Activated naive CD8-positive, alpha-beta T cell treated with anti-CD3 and anti-CD28 coated beads, Interleukin-2, amount 50 U/mL, for 16 hours (primary cell): ENCODE measurements around the gene NKPD1.

Source experiments
- DNase-seq: peaks from one replicate; pipeline ENCODE4 v3.0.0-alpha.2; 2020; ENCODE audit warnings: low read depth, low spot score

The NKPD1 gene

DNA sequence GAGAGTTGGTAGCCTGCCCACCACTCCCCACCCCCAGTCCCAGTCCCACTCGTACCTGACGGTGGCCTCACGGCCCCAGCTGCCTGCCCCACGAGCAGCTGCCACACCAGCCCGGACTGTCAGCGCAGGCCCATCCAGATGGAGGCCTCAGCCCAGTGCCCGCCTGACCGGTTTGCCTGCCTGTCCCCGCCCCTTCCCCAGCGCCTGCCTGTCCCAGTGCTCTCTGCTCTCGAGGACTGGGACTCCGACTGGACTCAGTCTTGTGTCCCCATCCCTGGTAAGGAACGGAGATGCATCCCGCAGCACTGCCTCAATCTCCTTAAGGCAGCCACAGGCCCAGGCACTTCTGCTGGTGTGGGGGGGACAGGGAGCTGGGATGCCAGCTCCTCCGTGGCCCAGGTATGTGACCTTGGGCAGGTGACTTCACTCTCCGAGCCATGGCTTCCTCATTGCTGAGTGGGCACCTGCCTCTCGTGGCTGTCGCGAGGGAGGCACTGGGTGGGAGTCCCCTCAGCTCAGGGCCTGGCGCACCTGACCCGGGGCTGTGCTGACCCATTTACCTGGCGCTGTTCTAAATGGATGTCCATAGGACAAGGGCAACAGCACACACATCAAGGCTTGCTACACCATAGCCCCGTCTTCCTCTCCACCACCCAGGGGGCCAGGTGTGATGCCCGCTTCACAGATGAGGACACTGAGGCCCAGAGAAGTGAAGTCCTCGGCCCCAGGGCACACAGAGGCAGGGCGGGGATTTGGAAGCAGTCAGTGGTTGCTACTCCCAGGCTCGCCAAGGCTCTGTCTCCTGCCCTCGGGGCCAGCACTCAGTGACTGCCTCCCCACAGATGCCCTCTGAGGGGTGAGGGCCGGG is at the start of gene NKPD1:
Gene NKPD1 (minus strand): TSS at position 113 of the 868 bp plus-strand sequence. CDS start 832 bp downstream, outside the sequence.
- DNase-seq = no peak

DNA sequence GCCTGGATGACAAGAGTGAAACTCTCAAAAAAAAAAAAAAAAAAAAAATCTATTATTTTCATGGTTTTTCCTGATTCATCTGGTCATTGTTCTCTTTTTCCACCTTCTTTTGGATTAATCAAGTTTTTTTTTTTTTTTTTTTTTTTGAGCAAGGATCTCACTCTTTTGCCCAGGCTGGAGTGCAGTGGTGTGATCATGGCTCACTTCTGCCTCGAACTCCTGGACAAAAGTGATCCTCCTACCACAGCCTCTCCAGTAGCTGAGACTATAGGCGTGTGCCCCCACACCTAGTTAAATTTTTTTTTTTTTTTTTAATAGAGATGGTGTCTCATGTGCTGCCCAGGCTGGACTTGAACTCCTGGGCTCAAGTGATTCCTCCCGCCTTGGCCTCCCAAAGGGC is 45.5 kb upstream of the NKPD1 start:
- DNase-seq = no peak

GRCh38 chr19:45205810-45206209 is 45.0 kb upstream of the NKPD1 start:
- no peak for DNase-seq

- DNase-seq = no peak
Observed at GRCh38 chr19:45202637-45203036, 41.9 kb upstream of the NKPD1 start.

DNA sequence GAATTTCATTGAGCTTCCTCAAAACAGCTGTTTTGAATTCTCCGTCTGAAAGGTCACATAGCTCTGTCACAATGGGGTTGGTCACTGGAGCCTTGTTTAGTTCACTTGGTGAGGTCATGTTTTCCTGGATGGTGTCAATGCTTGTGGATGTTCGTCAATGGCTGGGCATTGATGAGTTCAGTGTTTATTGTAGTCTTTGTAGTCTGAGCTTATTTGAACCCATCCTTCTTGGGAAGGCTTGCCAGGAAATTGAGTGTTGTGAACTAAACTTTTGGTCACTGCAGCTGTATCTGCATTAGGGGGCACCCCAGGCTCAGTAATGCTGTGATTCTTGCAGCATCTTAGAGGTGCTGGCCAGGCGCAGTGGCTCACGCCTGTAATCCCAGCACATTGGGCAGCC is 39.8 kb upstream of the NKPD1 start:
- no peak for DNase-seq

- no peak for DNase-seq
Observed at GRCh38 chr19:45195764-45196163, 35.0 kb upstream of the NKPD1 start.

DNA sequence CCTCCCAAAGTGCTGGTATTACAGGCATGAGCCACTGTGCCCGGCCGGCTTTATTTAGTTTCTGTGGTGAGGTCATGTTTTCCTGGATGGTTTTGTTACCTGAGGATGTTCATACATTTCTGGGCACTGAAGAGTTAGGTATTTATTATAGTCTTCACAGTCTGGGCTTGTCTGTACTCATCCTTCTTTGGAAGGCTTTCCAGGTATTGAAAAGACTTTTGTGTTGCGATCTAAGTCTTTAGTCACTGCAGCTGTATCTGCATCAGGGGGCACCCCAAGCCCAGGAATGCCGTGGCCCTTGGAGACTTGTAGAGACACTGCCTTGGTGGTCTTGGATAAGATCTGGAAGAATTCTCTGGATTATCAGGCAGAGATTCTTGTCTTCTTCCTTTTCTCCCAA is 30.6 kb upstream of the NKPD1 start:
- no peak for DNase-seq

DNA sequence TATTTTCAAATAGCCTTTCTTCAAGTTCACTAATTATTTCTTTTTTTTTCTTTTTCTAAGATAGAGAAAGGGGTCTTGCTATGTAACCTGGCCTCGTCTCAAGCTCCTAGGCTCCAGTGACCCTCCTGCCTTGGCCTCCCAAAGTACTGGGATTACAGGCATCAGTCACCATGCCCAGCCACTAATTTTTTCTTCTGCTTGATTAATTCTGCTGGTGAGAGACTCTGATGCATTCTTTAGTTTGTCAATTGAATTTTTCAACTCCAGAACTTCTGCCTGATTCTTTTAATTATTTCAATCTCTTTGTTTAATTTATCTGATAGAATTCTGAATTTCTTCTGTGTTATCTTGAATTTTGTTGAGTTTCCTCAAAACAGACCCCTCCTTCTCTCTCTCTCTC is 29.2 kb upstream of the NKPD1 start:
- no peak for DNase-seq

- DNase-seq = no peak
Observed at GRCh38 chr19:45187421-45188100, 26.8 kb upstream of the NKPD1 start.

DNA sequence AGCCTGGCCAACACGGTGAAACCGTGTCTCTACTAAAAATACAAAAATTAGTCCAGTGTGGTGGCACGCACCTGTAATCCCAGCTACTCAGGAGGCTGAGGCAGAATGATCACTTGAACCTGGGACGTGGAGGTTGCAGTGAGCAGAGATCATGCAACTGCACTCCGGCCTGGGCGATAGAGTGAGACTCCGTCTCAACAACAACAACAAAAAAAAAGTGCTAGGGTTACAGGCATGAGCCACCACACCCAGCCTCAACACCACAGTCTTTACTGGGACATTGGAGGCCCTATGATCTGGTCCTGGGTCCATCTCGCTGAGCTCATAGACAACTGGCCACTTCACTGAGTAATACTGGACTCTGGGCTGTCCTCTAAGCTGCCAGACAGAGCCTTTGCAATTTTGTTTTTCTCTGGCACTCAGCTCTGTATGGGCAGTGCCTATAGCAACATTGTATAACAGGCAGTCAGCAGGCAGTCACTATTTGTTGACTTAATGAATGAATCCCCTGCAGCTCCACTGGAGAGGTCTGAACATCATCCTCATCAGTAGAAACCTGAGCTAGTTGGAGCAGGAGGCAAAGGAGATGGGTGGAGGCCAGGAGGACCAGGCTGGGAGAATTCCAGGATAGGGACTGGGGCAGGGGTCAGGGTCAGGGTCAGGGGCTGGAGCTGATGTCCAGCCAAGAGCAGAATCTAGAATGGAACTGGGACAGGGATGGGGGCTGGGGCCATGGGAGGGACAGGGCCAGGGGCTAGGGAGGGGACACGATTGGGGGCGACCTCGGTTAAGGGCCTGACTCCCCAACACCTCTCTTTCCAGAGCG is 25.9 kb upstream of the NKPD1 start:
- no peak for DNase-seq

DNA sequence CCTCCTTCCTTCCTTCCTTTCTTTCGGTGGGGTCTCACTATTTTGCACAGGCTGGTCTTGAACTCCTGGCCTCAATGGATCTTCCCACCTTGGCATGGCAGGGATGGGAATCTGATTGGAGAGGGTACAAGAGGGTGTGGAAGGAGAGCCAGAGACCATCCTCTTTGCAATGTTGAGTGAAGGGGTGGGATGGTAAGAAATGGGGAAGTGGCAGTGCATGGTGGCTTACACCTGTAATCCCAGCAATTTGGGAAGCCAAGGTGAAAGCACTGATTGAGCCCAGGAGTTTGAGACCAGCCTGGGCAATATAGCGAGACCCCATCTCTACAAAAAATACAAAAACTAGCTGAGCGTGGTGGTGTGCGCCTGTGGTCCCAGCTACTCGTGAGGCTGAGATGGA is 23.3 kb upstream of the NKPD1 start:
- DNase-seq = no peak

DNA sequence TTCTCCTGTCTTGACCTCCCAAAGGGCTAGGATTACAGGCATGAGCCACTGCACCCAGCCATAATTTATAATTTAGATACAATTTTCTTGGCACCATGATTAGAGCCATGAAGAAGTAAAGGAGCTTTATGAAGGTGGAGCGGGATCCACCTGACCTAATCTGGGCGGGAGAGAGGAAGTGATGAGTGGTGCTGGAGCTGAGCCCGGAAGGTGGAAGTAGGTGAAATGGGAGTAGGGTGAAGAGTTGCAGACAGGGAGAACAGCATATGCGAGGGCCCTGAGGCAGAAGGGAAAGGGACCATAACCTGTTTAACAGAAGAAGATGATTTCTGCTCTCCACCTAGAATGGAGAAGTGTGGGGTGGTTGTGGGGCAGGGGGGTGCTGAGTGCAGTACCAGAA is 22.0 kb upstream of the NKPD1 start:
- DNase-seq = no peak

- DNase-seq = no peak
Observed at GRCh38 chr19:45180936-45181335, 20.2 kb upstream of the NKPD1 start.

DNA sequence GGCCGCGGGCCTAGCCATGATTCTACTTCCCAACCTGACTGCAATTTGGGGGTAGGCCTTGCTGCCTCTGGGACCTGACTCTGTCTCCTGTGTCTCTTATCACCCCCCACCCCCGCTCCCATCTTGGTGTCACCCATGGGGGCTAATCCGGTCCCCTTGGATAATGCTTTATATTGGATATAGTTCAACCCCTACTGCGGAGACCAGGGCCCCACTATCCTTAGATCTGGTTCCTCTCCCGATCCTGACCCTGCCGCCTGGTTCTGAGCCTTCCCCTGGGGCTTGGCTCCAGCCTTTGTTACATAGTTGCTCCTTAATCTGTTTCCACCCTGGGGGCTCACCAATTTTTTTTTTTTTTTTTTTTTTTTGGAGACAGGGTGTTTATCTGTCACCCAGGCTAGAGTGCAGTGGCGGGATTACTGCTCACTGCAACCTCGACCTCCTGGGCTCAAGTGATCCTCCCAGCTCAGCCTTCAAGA is 19.1 kb upstream of the NKPD1 start:
- no peak for DNase-seq

DNA sequence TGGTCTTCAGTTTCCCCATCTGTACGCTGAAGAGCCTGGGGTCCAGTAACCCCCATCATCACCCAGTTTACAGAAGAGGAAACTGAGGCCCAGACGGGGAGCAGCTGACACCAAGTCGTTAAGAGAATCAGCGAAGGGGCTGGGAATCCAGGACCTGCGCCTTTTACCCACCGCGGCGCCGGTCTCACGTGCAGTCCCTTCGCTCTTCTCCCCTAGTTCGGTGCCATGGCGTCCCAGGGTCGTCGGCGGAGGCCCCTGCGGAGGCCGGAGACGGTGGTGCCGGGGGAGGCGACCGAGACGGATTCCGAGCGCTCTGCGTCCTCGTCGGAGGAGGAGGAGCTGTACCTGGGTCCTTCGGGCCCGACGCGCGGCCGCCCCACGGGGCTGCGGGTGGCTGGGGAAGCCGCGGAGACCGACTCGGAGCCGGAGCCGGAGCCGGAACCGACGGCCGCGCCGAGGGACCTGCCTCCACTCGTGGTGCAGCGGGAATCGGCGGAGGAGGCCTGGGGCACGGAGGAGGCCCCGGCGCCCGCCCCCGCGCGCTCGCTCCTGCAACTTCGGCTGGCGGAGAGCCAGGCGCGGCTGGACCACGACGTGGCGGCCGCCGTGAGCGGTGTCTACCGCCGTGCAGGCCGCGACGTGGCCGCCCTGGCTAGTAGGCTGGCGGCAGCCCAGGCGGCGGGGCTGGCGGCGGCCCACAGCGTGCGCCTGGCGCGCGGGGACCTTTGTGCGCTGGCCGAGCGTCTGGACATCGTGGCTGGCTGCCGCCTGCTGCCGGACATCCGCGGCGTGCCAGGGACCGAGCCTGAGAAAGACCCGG is 18.5 kb upstream of the NKPD1 start:
- DNase-seq = no peak

DNA sequence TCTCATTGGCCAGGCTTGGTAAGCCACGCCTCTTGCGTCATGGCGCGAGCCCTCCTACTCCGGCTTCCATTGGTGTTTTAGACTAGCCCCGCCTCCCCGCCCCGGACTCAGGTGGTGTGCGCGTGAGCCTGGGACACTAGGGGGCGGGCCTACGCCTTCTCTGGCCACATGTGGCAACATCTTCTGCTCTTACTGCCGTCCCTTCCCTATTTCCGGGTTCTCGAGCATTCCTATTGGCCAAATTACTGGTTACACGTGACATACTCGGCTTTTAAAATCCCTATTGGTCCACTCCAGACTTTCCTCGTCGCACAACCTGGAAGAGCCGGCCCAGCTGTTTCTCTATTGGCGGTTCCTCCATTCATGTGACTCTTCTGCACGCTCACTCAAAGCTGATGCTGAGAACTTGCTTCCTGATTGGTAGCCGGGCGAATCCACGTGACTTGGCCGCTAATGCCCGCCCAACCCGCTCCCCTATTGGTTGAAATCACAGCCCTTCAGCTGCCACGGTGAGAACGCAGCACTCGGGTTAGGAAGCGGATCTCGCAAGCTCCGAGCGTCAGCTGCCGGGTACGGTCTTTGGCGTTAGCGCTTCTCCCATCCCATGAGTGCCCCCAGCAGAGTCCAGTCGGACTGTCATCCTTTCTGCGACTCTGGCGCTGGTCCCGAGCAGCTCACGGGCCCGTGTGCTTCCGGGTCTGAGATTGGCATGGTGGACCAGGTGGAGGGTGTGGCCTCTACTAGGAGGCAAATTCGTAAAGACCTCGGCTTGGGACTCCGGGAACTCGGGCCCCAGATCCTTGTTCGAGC is 17.7 kb upstream of the NKPD1 start, which contains the start of gene BLOC1S3:
Gene BLOC1S3 (plus strand): TSS at position 523 of the 810 bp plus-strand sequence. CDS start 513 bp downstream, outside the sequence.
- peak; percentile 99 for DNase-seq

- DNase-seq = no peak
Observed at GRCh38 chr19:45177817-45178261, 17.1 kb upstream of the NKPD1 start, which contains the start of gene TRAPPC6A. TSS of gene TRAPPC6A (minus strand) at chr19:45178237. CDS start at chr19:45178218, 19 bp downstream.

DNA sequence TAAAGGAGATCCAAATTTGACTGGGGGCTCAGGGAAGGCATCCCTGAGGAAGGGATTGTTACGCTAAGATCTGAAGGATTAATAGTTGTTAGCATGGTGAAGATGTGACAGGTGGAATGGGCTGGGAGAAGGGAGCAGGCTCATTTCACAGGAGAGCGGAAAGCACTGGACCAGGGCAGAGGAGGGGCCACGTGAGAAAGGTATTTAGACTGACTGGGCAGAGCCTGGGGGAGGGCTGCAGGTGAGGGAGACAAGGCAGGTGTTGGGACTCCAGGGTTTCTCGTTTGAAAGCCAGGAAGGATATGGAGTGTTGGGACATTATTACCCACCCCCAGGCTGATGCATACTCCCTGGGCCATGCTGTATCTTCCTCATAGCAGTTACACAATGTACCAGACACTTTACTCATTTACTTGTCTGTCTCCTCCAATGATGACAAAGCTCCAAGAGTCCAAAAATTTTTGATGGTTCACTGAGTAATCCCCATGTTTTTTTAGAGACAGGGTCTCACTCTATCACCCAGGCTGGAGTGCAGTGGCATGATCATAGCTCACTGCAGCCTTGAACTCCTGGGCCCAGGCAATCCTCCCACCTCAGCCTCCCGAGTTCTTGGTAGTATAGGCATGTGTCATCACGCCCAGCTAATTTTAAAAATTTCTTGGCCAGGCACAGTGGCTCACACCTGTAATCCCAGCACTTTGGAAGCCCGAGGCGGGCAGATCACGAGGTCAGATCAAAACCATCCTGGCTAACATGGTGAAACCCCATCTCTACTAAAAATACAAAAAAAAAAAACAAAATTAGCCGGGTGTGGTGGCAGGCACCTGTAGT is 14.9 kb upstream of the NKPD1 start:
- DNase-seq = no peak

DNA sequence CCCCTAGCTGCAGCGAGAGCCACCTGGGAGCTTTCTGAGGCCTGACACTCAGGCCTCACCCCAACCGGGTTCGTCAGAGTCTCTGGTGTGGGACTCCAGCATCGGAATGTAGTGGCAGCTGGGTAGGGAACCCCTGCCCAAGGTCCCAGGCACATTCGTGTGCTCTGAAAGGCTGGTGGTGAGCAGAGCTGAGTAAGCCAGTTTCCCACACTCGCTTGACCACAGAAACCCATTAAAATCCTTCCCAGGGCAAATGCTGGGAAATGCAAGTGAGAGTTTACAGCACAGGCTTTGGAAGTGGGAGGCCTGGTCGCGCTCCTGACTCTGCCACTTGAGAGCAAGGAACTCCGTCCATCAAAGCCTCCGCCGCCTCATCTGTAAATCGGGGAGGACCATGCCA is 13.0 kb upstream of the NKPD1 start:
- DNase-seq = no peak
